ENCODE results near the gene RHO.

RHO gene

GRCh38 chr3:129576514-129577352 is 48.3 kb downstream of the RHO start:
- DNase-seq (ENCODE audit: low read depth), result no peak
- TF ChIP-seq CTCF (IDR thresholded peaks at IDR 0.05; ENCODE audit: low read depth, low read length, missing control alignments), result no peak
- H3K4me3 ChIP-seq (ENCODE audit: low read depth, low read length), result no peak overlapping the region
- in situ Hi-C loops (cut with HindIII; ENCODE audit: low sequenced_read_pairs), result no loop called here

- H3K4me3 ChIP-seq (ENCODE audit: low read depth, low read length), result no peak overlapping the region
- in situ Hi-C loops (cut with HindIII; ENCODE audit: low sequenced_read_pairs), result no loop called here
- DNase-seq (ENCODE audit: low read depth), result no peak
- TF ChIP-seq CTCF (IDR thresholded peaks at IDR 0.05; ENCODE audit: low read depth, low read length, missing control alignments), result no peak
These were observed 48.9 kb downstream of the RHO start for GRCh38 chr3:129577366-129577765.

- TF ChIP-seq CTCF (IDR thresholded peaks at IDR 0.05; ENCODE audit: low read depth, low read length, missing control alignments), result no peak
- H3K4me3 ChIP-seq (ENCODE audit: low read depth, low read length), result no peak overlapping the region
- DNase-seq (ENCODE audit: low read depth), result no peak
- in situ Hi-C loops (cut with HindIII; ENCODE audit: low sequenced_read_pairs), result no loop called here
These were observed 49.7 kb downstream of the RHO start for GRCh38 chr3:129577925-129578786.

GRCh38 chr3:129579991-129580390 is 51.6 kb downstream of the RHO start:
- DNase-seq (ENCODE audit: low read depth), result no peak
- in situ Hi-C loops (cut with HindIII; ENCODE audit: low sequenced_read_pairs), result no loop called here
- no peak for TF ChIP-seq CTCF (IDR thresholded peaks at IDR 0.05; ENCODE audit: low read depth, low read length, missing control alignments)
- no peak overlapping the region for H3K4me3 ChIP-seq (ENCODE audit: low read depth, low read length)

GRCh38 chr3:129581623-129582022 is 53.2 kb downstream of the RHO start:
- no peak overlapping the region for H3K4me3 ChIP-seq (ENCODE audit: low read depth, low read length)
- no peak for TF ChIP-seq CTCF (IDR thresholded peaks at IDR 0.05; ENCODE audit: low read depth, low read length, missing control alignments)
- DNase-seq (ENCODE audit: low read depth), result no peak
- in situ Hi-C loops (cut with HindIII; ENCODE audit: low sequenced_read_pairs), result no loop called here

GRCh38 chr3:129582799-129583198 is 54.4 kb downstream of the RHO start:
- DNase-seq (ENCODE audit: low read depth), result no peak
- TF ChIP-seq CTCF (IDR thresholded peaks at IDR 0.05; ENCODE audit: low read depth, low read length, missing control alignments), result no peak
- in situ Hi-C loops (cut with HindIII; ENCODE audit: low sequenced_read_pairs), result no loop called here
- H3K4me3 ChIP-seq (ENCODE audit: low read depth, low read length), result no peak overlapping the region

All from astrocyte of the cerebellum (primary cell).